Measurements from ENCODE around the gene LAPTM5. TPM values are rescaled to one million over a fixed set of nuclear protein-coding genes. Genes with fewer than 3 reads are reported as not detected.

The LAPTM5 gene
- total and polyA plus RNA-seq, 2 of the 13 experiments (the other 11 are each of a cell fraction or from before 2014, with no cell fraction given) = 0.41 to 0.86 TPM

DNA sequence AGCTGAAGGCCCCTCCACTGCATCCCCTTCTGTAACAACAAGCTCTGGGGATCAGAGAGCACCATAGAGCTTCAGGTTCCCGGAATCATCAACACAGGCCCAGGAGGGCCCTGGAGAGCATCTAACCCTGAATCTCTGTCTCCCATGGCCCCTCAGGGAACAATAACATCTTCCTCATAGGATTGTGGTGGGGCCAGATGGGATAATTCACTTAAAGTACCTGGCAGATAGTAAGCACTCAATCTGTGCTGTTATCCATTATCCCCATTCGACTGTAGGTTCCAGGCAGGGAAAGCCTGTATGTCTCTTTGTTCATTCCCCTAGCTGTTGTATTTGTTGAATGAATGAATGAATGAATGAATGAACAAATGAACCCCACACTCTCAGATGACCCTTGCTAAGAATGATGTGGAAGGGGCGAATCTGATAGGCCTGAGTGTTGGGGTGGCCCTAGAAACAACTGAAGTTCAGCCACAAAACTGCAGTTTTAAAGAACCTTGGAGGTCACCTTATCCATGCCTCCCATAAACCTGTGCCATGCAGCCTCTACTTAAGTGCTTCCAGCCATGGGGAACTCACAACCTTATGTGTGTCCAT is 14.5 kb downstream of the LAPTM5 start:
- Histone ChIP-seq H4K20me1 (ENCODE audit: insufficient read depth, low read length) (no peaks in the 10 kb centered on the region), H3K27ac (ENCODE audit: extremely low read length, insufficient read depth, low read length) (no peak overlapping the region), H3K4me1 (ENCODE audit: insufficient read depth, low read length) (peaks cover 76% of the 10 kb centered on the region), H3K27me3 (ENCODE audit: control insufficient read depth in 1 of 2, insufficient read depth in 2 of 2, low read length in 2 of 2) (no peaks in the 10 kb centered on the region), H3K4me3 (replicated peaks in 1 of 3; ENCODE audit: insufficient read depth in 1 of 3, low read depth in 2 of 3, low read length in 3 of 3) (no peak overlapping the region), H3K36me3 (replicated peaks in 1 of 2; ENCODE audit: control insufficient read depth in 1 of 2, insufficient read depth in 2 of 2, low read length in 2 of 2) (no peaks in the 10 kb centered on the region), H3K4me2 (ENCODE audit: low read depth, low read length) (no peak overlapping the region), H3K9ac (ENCODE audit: insufficient read depth, low read depth, low read length) (no peak overlapping the region), H2AFZ (ENCODE audit: low read length) (no peak overlapping the region), H3K9me3 (ENCODE audit: low read length) (no peaks in the 10 kb centered on the region), H3K79me2 (ENCODE audit: insufficient read depth, low read length) (no peaks in the 10 kb centered on the region)
- no TSS peak for BruUV-seq (replicated peaks)
- in situ Hi-C loops (cut with HindIII; ENCODE audit: extremely low pct_ligation_motif_present, low pct_unique_long_range_greater_than_20kb) = no loop called here
- TF ChIP-seq CCDC6 (CRISPR knock-in tag; IDR thresholded peaks at IDR 0.05) (no peak), HOXA5 (CRISPR knock-in tag; IDR thresholded peaks at IDR 0.05) (no peak), HDAC2 (CRISPR knock-in tag; IDR thresholded peaks at IDR 0.05) (no peak), ZBTB20 (CRISPR knock-in tag; IDR thresholded peaks at IDR 0.05; ENCODE audit: borderline replicate concordance, low read depth) (no peak), NR2F1 (CRISPR knock-in tag; IDR thresholded peaks at IDR 0.05) (no peak), ZNF121 (CRISPR knock-in tag; IDR thresholded peaks at IDR 0.05) (no peak), ZNF607 (CRISPR knock-in tag; IDR thresholded peaks at IDR 0.05; ENCODE audit: borderline replicate concordance) (no peak), PHF8 (CRISPR knock-in tag; IDR thresholded peaks at IDR 0.05) (no peak), ADNP (CRISPR knock-in tag; IDR thresholded peaks at IDR 0.05) (no peak), ERF (CRISPR knock-in tag; IDR thresholded peaks at IDR 0.05) (no peak), NKX3-1 (CRISPR knock-in tag; IDR thresholded peaks at IDR 0.05) (no peak), NFE2L2 (IDR thresholded peaks at IDR 0.05; ENCODE audit: low read length) (no peak), GABPA (IDR thresholded peaks at IDR 0.05; ENCODE audit: low read depth, low read length) (no peak), GABPA (CRISPR knock-in tag; IDR thresholded peaks at IDR 0.05; ENCODE audit: low read depth) (no peak)
- TF ChIP-seq, protein P1, sequence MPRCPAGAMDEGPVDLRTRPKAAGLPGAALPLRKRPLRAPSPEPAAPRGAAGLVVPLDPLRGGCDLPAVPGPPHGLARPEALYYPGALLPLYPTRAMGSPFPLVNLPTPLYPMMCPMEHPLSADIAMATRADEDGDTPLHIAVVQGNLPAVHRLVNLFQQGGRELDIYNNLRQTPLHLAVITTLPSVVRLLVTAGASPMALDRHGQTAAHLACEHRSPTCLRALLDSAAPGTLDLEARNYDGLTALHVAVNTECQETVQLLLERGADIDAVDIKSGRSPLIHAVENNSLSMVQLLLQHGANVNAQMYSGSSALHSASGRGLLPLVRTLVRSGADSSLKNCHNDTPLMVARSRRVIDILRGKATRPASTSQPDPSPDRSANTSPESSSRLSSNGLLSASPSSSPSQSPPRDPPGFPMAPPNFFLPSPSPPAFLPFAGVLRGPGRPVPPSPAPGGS (CRISPR knock-in tag; IDR thresholded peaks at IDR 0.05) = no peak
- TF ChIP-seq, protein P2, sequence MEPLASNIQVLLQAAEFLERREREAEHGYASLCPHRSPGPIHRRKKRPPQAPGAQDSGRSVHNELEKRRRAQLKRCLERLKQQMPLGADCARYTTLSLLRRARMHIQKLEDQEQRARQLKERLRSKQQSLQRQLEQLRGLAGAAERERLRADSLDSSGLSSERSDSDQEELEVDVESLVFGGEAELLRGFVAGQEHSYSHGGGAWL (CRISPR knock-in tag; IDR thresholded peaks at IDR 0.05) = no peak
- ChIA-PET POLR2A (interaction anchor here (1.2 kb wide), 1 partner anchor 9 kb away, joined by 3 read pairs; no protein-coding TSS in a partner anchor), CTCF (ENCODE audit: low intra/inter-chr PET ratio, low total read pairs) (no interaction called here)
- FAIRE-seq (no peak), ATAC-seq (no peak), DNase-seq (ENCODE audit: low spot score) (no peak)
- WGBS (ENCODE audit: low lambda C conversion rate) = 63% methylated on average over 2 of the region's 3 CpGs
- intact Hi-C loops (cut with micrococcal nuclease; ENCODE audit: unreplicated experiment) = no loop called here

All from HepG2 (cell line).